OCI-LY7 (cell line): ENCODE measurements around the gene OSM.

Experiments
- EZH2phosphoT487 ChIP-seq: fragments of 200-600 bp; sonication (generic); IDR thresholded peaks from 2 replicates; pipeline ENCODE4 v1.6.1; 2018; ENCODE audit warnings: low read depth, borderline replicate concordance, mild to moderate bottlenecking, mixed run types, antibody characterized with exemption, low read length, moderate library complexity, mixed read lengths
- TF ChIP-seq, protein P1 (sequence below): fragments of 200-600 bp; sonication (generic); conservative IDR thresholded peaks from 2 replicates; pipeline ENCODE4 v1.5.1; 2014; ENCODE audit warnings: mild to moderate bottlenecking, antibody characterized with exemption, low read length, moderate library complexity, mixed read lengths

- TF ChIP-seq, protein P1, sequence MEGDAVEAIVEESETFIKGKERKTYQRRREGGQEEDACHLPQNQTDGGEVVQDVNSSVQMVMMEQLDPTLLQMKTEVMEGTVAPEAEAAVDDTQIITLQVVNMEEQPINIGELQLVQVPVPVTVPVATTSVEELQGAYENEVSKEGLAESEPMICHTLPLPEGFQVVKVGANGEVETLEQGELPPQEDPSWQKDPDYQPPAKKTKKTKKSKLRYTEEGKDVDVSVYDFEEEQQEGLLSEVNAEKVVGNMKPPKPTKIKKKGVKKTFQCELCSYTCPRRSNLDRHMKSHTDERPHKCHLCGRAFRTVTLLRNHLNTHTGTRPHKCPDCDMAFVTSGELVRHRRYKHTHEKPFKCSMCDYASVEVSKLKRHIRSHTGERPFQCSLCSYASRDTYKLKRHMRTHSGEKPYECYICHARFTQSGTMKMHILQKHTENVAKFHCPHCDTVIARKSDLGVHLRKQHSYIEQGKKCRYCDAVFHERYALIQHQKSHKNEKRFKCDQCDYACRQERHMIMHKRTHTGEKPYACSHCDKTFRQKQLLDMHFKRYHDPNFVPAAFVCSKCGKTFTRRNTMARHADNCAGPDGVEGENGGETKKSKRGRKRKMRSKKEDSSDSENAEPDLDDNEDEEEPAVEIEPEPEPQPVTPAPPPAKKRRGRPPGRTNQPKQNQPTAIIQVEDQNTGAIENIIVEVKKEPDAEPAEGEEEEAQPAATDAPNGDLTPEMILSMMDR, result no peak
- TF ChIP-seq EZH2phosphoT487, result no peak
Measured at GRCh38 chr22:30241576-30242371, 24.9 kb downstream of the OSM start.
